OCI-M2 (cell line): ENCODE data around the gene TRIM62.
"Not testable (repeated sequence)": the region's sequence is repeated elsewhere in the genome, so short reads cannot be mapped to it uniquely, and the experiment has no call there.

Experiments
- DNase-seq: peaks from one replicate; lab custom pipeline; 2025; ENCODE audit not compliant: unreplicated experiment; lab: John Stamatoyannopoulos, UW

TRIM62 gene

DNA sequence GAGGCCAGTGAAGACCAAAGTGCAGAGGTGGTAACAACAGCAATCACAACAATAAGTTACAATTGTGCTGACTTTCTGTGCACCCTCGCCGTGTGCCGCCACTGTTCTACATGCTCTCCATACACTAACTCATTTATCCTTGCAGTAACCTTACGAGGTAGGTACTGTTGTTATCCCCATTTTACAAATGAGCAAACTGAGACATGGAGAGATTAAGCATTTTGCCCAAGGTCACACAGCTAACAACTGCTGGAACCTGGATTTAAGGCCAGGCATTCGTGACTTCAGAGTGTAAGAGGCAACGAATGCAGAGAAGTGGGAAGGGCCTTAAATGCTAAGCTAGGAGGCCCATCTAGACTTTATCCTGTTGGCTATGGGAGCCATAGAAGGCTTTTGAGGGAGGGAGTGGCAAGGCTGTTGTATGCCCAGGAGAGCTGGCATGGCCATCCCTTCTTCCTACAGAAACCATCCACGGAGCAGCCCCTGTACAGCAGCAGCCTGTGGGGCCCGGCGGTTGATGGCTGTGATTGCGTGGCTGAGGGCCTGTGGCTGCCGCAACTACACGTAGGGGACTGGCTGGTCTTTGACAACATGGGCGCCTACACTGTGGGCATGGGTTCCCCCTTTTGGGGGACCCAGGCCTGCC is 64.3 kb downstream of the TRIM62 start:
- no peak for DNase-seq

DNA sequence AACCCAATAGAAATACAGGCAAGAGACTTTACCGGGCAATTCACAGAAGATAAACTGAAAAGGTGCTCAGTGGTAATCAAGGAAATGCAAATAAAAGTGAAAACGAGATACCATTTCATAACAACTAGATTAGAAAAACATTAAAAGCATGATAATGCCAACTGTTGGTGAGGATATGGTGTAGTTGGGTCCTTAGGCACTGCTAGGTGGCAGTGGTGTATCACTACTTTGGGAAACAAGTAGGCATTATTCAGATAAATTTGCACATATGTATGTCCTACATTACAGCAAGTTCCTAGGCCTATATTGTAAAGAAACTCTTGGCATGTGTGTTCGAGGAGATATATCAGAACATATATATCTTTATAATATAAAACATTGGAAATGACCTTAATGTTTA is 69.9 kb downstream of the TRIM62 start:
- DNase-seq, result no peak

DNA sequence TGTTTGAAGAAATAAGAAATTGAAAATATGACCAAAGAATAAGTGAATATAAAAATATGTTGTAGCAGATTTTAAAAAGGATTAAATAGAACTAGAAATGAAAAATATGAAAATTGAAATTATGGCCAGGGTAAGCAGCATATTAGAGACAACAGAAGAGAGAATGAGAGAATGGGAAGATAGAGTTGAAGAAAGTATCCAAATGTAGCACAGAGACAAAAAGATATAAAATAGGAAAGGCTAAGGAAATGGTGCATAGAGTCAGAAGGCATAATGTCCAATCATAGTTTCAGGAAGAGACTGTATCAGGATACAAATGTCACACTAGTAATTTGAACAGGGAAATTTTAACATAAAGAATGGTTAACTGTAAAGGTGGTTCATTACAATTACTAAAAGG is 71.4 kb downstream of the TRIM62 start:
- no peak for DNase-seq

DNA sequence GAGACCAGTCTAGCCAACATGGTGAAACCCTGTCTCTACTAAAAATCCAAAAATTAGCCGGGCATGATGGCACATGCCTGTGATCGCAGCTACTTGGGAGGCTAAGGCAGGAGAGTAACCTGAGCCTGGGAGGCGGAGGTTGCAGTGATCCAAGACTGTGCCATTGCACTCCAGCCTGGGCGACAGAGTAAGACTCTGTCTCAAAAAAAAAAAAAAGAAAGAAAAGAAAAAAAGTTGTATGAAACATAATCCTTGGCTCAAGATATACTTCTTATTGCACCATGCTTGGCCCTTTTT is 81.8 kb downstream of the TRIM62 start:
- not testable (repeated sequence) for DNase-seq

DNA sequence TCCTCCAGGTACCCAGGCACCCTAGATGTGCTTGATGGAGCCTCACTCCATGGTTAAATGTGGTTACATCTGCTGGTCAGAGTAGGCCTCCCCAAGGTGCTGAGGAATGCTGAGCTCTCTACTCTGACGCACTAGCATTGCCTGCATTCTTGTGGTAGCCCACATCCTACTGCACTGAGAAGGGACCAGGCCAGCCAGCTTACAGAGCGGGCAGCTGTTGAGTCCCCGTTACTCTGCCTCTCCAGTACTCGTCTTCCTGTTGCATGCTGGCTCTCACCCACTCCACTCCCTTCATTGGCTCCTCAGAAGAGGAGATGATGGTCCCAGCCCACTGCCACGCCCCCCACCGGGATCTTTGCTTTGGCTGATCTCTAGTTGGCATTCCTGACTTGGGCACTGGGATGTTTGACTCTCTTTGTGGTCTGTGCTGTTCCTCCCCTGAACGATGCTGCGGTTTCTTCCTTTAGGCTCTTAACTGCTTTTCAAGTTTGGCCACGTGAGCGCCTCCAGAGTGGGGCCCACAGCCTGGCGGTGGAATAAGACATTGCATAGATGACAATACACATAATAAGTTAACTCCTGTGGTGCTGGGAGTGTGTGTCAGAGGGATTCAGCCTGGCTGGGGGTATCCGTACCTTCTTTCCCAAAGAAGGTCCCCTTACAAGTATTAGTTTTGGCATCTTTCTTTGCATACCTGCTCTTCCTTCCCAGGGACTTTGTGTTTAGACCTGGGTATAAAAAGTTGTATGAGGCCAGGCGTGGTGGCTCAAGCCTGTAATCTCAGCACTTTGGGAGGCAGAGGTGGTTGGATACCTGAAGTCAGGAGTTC is 82.3 kb downstream of the TRIM62 start:
- DNase-seq, result no peak

DNA sequence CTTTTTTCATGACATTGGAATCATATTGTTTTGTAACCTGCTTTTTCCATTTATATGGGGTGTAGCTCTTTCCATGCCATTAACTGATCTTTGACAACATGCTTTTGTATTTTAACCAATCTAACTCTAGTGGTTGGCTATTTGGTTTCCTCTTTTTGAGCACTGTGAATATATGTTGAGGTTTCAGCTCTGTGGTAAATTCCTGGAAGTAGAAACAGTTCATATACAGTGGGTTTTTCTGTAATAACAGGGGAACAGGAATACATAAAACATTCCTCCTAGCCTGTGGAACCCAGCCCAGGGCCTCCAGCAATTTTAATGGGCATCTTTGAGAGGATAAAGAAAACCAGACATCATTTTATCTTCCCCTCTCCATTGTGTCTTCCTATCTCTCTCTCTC is 83.5 kb downstream of the TRIM62 start:
- no peak for DNase-seq

DNA sequence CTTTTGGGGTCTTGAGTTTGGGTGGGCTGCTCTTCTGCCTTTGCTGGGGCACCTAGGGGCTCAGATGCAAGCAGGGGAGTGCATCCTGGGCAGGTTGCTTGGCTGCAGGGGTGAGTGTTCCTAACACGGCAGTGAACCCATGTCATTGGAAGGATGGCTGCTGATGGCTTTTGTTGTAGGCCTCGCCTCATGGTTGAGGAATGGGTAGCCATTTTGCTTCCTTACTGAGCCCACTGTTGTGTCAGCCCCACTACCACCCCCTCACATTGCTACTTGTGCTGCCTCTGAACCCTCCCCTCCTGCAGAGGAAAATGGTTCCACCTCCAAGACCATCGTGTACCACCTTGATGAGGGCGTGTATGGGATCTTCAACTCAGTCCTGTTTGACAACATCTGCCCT is 84.1 kb downstream of the TRIM62 start:
- DNase-seq, result no peak

DNA sequence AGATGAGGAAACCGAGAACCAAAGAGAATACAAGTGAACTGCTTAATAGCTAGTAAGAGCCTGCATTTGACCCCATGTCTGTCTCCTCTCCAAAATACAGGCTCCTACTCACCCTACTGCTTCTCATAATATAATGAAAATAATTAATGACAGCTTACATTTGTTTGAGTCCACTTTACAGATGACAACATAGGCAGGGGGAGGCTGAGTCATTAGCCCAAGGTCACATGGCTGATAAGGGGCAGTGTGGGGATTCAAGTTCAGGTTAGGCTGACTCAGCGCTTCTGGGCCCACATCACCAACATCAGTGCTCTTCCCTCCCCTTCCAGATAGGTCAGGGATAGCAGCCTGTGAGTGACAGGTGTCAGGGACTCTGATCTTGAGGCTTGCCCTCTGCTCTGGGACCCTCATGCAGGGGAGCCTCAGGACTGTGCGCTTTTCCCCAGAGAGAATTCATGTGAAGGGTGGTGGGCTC is 84.7 kb downstream of the TRIM62 start:
- no peak for DNase-seq

DNA sequence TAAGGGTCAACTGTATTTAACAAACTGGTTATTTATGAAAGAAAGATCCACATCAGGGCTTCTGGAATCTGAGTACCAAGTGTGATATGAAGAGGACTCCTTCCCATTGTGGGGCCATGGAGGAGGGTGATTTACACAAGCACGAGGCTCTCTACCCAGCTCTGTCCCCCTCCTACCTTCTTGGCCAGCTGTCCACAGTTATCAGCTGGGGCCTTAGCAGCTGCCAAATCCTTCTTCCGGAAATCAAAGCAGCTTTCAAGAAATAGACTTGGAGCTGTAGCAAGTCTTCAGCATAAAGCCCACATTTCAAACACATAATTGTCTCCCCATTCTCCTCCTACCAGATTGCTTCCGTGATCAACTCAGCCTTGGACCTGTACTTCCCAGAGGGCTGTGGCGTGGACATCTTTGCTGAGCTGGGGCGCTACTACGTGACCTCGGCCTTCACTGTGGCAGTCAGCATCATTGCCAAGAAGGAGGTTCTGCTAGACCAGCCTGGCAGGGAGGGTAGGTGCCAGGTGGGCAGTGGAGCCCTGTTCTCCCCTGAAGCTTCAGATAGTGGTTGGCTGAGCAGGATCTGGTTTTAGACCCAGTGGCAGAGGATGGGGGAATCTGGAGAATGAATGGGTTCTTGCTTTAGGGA is 85.4 kb downstream of the TRIM62 start:
- DNase-seq, result no peak
